Left colon (tissue), 2 donors: Measurements from ENCODE around the gene SPATA6. TPM values are rescaled to one million over a fixed set of nuclear protein-coding genes. Genes with fewer than 3 reads are reported as not detected.
"Not testable (repeated sequence)": the region's sequence is repeated elsewhere in the genome, so short reads cannot be mapped to it uniquely, and the experiment has no call there.

ENCODE experiments used
- ATAC-seq: fragments of 200-7000 bp; cut with Tn5 transposase; one replicate; pipeline ENCODE4 v1.9.1; 2020; ENCODE audit warnings: mild to moderate bottlenecking, moderate library complexity
- DNase-seq, 2 donors: peaks; one replicate each; pipeline ENCODE4 v3.0.0-alpha.2; 2020
- intact Hi-C, 2 donors: fragments of 100-400 bp; cut with DNase I in 1 of 2; cut with micrococcal nuclease in 1 of 2; formaldehyde crosslinking; loops; one replicate each; pipeline versions ENCODE4 v1.11.2 to v1.14.0; 2022; cut with DNase I, micrococcal nuclease
- long read RNA-seq: library from polyadenylated mRNA; unstranded; transcript quantifications from one replicate; pipeline ENCODE4 v2.0.0, GENCODE V29; 2021
- total RNA-seq, 2 donors: library from RNA; stranded (reverse); fragmentation: NEBNext Ultra II Directional; extraction: Animal tissue kit (Norgen Biotek cat#: 25700); gene quantifications; one replicate each; pipeline ENCODE4 v1.2.1, GENCODE V29; 2021
- donor health status: DM: no; HTN: no; CAD: no.
- donor health status: DM: yes; HTN: yes; CAD: no.

The SPATA6 gene
- 10 to 100 TPM; 11.2 to 15.0 TPM for total RNA-seq
- long read RNA-seq, full-length matches to known transcripts = 1 of 4 reads
- long read RNA-seq, partial matches to known transcripts = 0 of 4 reads
- long read RNA-seq, other reads (novel, unspliced or antisense) = 3 of 4 reads

DNA sequence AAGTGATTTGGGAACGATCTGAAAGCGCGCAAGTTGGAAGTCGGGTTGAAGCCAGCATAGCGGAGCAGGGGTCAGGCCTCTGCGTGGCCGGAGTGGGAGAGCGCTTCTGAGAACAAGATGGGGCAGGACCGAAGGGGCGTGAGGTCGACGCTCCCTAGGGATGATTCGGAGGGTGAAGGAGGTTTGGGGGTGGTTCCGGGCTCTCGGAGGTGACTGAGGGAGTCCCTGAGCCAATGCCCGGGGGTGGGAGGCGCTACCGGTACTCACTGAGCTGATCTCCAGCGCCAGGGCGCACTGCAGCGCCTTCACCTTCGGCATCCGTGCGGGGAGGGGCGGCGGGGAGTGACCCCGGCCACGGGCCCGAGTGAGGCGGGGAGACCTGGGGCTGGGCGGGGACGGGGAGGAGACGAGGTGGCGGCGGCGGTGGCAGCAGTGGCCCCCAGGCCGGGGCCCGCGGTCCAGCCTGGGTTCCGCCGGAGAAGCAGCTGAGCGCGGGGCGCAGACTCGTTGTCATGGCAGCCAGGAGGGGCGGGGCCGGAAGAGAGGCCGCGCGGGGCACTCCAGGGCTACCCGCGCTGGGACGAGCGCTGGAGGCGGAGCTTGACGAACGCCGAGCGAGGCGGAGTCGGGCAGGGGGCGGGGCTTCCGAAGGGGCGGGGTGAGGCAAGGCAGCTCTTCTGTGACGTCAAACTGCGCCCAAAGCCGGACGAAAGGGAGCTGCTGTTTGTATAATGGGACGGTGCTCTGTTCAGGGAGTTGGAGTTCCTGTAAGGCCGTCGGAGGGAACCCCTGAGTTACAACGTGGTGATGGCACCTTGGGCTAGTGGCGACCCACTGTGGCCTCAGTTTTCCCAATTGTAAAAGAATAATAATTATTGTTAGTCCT is at the start of gene SPATA6:
SPATA6 (minus strand) TSS at position 514 of the 886 bp plus-strand sequence; CDS start at position 318, 196 bp downstream.
- ATAC-seq = peak; percentile 94
- intact Hi-C loops = no loop called here

DNA sequence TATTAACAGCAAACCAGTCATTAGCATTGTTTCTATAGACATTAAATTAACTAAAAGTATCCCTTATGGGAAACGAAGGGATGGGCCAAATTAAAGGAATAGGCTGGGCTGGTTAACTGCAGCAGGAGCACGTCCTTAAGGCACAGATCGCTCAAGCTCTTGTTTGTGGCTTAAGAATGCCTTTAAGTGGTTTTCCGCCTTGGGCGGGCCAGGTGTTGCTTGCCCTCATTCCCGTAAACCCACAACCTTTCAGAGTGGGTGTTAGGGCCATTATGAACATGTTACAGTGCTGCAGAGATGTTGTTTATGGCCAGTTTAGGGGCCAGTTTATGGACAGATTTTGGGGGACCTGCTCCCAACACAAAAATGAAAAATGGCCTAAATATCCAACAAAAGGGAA is 47.9 kb upstream of the SPATA6 start:
- intact Hi-C loops, ATAC-seq, DNase-seq: not testable (repeated sequence)

More for the DNA sequence above, at the start of gene SPATA6:
- DNase-seq = peak; percentile 96 to 99

DNA sequence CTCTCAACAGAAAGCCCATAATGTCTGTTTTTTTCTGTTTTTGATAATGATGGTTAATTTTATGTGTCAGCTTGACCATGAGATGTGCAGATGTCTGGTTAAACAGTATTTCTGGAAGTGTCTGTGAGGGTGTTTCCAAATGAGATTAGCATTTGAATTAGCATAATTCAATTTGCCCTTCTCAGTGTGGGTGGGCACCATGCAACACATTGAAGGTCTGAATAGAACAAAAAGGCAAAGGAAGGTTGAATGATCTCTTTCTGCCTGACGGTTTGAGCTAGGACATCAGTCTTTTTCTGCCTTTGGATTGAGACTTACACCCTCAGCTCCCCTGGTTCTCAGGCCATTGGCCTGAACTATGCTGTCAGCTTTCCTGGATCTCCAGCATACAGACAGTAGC is 34.9 kb upstream of the SPATA6 start:
- intact Hi-C loops = no loop called here

DNA sequence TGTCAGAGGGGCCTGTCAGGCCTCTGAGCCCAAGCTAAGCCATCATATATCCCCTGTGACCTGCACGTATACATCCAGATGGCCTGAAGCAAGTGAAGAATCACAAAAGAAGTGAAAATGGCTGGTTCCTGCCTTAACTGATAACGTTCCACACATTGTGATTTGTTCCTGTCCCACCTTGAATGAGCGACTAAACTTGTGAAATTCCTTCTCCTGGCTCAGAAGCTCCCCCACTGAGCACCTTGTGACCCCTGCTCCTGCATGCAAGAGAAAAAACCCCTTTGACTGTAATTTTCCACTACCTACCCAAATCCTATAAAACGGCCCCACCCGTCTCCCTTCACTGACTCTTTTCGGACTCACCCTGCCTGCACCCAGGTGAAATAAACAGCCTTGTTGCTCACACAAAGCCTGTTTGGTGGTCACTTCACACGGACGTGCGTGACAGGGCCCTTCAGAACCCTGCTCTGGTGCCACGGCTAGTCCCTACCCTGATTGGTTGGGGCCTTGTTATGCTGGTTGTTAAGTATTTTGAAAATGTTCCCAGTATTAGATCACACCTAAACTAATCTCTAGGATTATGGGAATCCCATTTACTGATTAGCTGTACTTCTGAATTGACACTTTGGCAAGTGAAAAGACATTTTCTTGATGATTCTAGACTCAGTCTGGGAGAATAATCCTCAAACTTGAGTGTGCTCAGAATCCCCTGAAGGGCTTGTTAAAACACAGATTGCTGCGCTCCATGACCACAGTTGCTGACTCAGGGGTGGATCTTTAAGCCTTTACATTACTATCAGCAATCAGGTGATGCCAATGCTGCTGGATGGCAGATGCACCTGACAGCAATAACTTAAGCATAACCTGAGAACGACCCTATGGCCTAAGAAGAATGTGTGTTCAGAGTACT is 28.8 kb upstream of the SPATA6 start:
- ATAC-seq (no peak), DNase-seq (no peak)
- intact Hi-C loops = no loop called here

More for the DNA sequence above, 34.9 kb upstream of the SPATA6 start:
- ATAC-seq = no peak
- DNase-seq = no peak

DNA sequence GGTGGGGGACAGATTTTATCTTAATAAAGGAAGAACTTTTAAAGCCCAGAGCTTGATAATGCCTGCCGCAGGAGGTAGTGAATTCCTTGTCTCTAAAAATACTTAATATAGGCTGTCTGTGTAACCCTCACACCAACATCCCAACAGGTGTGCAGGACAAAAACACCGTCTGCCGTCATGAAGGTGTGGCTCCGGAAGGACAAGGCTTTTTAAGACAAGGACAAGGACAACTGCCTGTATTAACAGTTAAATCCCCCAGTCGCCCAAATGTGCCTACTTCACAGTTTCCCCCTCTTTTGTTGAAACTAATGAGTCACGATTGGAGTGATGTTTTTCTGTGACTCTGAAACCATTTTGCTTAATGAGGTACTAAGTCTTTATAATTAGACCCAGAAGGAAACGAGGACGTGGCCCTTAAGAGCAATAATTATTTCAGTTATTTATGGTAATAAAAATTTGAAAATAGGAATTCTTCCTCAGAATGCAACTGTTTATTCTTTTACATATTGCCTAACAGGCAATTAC is 27.3 kb upstream of the SPATA6 start:
- intact Hi-C loops = loop anchor here in 1 of 2 donors (10.0 kb wide), 1 partner anchor 394 kb away; no protein-coding TSS in a partner anchor
- no peak for DNase-seq
- ATAC-seq = no peak

DNA sequence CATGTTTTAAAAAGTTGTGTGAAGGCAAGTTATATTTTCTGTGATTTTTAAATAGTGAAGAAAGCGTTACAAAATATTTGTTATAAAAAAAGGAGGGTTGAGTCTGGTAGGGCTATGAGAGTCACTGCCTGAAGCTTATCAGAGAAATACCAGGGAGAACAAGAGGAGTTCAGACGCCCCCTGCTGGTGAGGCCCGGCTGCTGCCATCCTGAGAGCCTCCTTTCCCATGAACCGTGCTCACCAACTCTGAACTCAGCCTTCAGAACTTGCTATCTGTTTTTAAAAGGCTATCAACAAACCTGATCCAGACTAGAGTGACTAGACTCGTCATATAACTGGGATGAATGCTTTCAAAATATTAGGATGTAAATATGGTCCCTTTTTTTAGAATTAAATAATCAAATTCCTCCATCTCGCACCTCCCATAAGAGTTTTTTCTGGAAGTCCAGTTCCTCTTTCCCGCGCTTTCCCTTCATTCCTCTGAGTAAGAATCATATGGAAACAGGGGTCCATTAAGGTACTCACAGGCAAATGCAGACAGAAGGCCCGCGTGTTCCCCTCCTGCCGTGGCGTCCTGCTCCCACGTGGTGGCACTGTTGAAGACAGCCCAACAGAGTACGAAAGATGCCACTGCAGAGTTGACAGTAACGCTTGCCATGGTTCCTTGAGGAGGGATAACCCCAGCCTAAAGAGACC is 26.2 kb upstream of the SPATA6 start:
- intact Hi-C loops = loop anchor here in 1 of 2 donors (10.0 kb wide), 1 partner anchor 393 kb away; no protein-coding TSS in a partner anchor
- ATAC-seq = peak; percentile 83

DNA sequence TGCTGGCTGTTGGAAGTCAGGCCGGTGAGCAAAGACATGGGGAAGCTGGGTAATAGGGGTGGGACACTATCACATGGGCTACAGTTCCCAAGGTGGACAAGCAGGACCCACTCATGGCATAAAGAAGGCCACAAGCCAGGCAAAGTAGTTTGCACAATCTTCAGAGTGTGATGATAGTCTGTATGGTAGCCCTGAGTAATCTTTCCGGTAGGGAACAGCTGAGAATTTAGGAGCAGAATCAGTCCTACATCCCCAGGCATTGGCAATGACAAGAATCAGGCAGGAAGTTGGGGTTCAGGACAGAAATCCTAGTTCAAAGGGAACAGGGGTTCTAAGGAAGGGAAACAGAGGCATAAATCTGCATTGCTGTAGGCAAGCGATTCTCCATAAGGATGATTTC is 23.9 kb upstream of the SPATA6 start:
- no peak for DNase-seq
- ATAC-seq = no peak
- intact Hi-C loops = loop anchor here in 1 of 2 donors (10.0 kb wide), 1 partner anchor 391 kb away; no protein-coding TSS in a partner anchor

More for the DNA sequence above, 26.2 kb upstream of the SPATA6 start:
- DNase-seq = peak; percentile 69 to 86

DNA sequence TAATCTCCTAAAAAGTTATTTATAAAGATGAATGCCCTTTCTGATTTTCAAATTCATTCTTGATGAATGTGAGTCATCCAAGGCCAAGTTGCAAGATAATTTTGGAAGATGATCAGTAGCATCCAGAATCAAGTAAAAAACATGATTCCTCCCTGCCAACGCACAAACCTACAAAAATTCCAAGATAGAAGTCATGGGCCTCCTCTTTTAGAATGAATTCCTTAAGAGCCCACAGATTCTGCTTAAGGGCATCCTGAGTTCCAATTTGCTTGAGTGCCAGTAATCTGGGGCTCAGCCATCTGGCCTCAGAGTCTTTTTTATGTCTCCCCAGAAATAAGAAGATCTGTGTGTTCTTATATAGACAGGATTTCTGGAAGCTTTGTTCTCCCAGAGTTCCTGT is 23.2 kb upstream of the SPATA6 start:
- ATAC-seq (no peak), DNase-seq (no peak)
- intact Hi-C loops = loop anchor here in 1 of 2 donors (10.0 kb wide), 1 partner anchor 390 kb away; no protein-coding TSS in a partner anchor

DNA sequence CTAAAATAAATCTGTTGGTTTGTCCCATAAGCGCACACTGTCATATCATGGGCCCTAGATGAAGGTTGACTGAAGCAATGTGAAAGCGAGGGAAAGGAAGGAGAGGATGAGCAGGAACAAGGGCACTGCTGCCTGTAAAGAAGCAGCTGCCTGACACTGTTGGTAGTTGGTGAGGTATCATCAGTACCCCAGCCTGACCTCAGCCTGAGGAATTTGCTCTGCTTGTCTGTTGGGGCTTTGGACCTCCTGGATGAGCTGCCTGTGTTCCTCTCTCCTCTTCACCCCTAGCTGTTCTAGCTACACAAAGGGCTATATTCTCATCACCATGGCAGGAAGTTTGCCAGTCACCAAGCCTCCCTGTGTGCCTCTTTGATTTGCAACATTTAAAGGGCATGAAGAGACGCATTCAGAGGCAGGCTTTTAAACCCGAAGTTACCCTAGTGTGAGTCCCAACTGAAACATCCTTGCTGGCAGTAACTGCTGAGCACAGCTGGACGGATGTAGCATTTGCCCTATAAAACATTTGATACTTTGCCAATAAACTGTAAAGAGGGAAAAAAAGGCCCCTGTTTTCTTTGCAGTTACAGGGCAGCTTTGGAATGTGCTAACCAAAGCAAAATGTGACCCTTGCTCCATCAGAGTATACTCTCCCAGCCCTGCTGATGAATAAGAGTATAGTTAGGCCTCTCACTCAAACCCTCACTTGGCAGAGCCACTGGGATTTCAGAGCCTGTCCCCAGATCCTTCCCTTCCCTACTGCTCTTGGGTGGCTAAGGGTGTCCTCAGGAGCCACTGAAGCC is 22.2 kb upstream of the SPATA6 start:
- ATAC-seq (peak; percentile 67), DNase-seq (peak; percentile 26 to 48)
- intact Hi-C loops = loop anchor here in 1 of 2 donors (10.0 kb wide), 1 partner anchor 389 kb away; no protein-coding TSS in a partner anchor

DNA sequence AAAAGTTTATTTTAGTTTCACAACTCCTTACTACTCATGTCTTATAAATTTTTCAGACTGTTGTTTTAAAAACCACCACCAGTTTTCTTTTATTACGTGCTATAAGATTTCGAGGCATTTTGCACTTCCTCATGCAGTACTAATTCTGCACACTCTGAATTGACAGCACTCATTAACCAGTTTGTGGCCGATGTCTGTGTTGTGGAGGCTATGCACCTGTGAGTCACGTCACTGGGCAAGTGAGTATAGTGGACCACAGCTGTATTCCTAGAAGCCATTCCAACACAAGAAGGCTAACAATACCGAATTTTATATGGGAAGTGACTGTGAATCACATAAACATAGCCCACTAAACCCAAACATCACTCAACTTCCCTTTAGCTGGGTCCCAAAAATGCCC is 21.0 kb upstream of the SPATA6 start:
- peak; percentile 81 for ATAC-seq
- intact Hi-C loops = loop anchor here in 1 of 2 donors (10.0 kb wide), 1 partner anchor 388 kb away; no protein-coding TSS in a partner anchor
- peak in 1 of 2 donors; percentile 31 for DNase-seq

DNA sequence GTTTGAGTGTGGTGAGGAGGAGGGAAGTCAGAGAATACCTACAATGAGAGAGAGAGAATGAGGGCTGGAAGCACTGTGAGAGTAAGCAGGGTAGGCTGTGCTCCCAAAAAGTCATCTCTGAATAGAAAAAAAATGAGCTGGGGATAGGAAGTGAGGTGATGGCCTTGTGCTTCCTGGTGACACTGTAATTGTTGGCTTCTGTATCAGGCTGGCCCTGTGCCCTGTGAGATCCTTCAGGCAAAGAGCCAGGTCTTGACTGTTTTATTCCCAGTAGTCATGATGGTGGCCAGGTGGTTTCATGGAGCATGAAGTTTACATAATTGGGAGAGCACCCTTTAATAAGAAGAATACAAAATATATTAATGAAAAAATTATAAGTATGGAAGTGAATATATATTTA is 20.4 kb upstream of the SPATA6 start:
- DNase-seq = peak; percentile 63 to 66
- peak; percentile 87 for ATAC-seq
- intact Hi-C loops = loop anchor here in 1 of 2 donors (10.0 kb wide), 1 partner anchor 388 kb away; no protein-coding TSS in a partner anchor

DNA sequence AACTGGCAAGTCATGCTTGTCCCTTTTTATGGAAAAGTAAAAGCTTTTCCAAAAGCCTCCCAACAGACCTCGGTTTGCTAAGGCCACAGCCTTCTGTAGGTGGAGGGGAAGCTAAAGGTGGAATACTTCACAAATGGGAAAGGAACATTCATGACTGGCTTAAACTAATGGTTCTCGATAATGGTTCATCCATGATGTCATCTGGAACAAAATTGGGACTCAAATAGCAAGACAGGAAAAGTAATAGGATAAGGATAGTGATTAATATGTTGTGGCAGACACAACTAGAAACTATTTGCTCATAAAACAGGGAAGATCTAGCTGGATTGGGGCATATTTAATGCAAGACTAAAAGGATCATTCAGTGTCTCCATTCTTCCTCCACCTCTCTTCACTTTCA is 16.7 kb upstream of the SPATA6 start:
- ATAC-seq (no peak), DNase-seq (no peak)
- intact Hi-C loops = no loop called here

DNA sequence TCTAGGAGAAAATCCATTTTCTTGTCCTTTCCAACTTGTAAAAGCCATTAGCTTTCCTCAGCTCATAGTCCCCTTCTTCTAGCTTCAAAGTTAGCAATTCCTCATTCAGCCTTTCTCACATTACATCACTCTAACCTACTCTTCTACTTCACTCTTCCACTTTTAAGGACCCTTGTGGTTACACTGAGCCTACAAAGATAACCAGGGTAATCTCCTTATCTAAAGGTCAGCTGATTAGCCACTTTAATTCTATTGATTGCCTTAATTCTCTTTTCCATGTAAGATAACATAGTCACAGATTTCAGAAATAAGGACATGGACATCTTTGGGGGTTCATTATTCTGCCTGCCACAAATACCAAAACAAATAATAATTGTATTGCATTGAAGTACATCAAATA is 8.5 kb upstream of the SPATA6 start:
- ATAC-seq (no peak), DNase-seq (no peak)
- intact Hi-C loops = no loop called here

DNA sequence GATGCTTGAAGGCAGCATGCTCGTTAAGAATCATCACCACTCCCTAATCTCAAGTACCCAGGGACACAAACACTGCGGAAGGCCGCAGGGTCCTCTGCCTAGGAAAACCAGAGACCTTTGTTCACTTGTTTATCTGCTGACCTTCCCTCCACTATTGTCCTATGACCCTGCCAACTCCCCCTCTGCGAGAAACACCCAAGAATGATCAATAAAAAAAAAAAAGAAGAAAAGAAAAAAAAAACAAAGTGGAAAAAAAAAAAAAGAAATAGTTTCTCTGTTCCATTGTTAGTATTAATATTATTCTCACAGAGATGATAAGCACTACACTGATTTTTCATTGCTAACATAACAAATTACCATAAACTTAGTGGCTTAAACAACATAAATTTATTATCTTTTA is 8.0 kb upstream of the SPATA6 start:
- DNase-seq, intact Hi-C loops: not testable (repeated sequence)

DNA sequence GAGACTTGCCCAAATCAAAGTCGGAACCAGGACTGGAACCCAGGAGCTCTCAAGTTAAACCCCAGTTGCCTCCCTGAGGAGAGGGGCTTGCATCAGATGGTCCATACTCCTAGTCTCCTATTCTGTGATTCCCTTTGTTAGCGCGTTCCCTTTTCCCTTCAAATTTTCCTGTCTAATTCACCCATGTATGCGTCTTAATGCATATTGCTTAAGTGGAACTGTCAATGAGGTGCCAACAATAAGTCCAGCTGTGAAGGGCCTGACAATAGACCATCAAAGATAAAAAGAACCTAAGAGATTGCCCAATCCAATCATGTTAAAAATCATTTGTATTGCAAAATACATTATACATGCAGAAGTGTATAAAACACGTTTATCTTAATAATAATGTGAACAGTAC is 634 bp upstream of the SPATA6 start:
- intact Hi-C loops = no loop called here
- ATAC-seq (no peak), DNase-seq (no peak)

More for the DNA sequence above, 8.0 kb upstream of the SPATA6 start:
- ATAC-seq = not testable (repeated sequence)

DNA sequence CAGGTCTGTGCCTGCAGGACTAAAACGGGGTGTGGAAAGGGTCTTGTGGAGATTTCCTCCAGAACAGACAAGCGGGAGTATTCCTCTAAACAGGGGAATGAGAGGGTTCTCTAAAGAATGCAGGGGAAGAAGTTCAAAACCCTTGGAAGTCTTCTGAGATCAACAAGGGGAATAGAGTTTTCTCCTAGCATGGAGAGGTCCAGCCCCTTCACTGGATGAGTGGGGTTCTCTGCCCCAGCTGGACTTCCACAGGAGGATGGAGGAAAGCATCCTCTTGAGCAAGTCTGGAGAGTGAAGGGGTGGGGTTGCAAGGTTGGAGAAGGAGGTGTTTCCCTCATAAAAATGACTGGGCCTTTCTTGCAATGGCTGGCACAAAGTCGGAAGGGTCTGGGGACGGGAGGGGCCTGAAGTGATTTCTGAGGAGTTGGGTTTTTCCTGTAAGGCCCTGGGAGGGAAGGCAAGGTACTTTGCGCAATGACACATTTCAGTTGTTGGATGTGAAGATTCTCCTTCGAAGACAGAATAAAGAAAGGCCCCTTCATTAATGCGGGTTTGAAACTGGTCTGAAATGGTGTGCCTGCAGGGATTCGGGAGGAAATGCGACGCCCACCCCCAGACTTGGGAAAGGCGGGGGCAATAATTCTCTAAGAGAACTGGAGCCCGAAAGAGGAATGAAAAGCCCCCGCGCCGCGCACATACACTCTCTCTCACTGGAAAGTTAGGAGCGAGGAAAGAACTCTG is 884 bp downstream of the SPATA6 start:
- peak; percentile 18 to 25 for DNase-seq
- intact Hi-C loops = no loop called here
- ATAC-seq = no peak
